ENCODE data around the gene PWP1.
"Not testable (repeated sequence)": the region's sequence is repeated elsewhere in the genome, so short reads cannot be mapped to it uniquely, and the experiment has no call there.

PWP1 gene

GRCh38 chr12:107668320-107669098 is 17.1 kb upstream of the PWP1 start:
- no peak for DNase-seq

- no peak for DNase-seq
These were observed 15.7 kb upstream of the PWP1 start for GRCh38 chr12:107669946-107670345.

DNA sequence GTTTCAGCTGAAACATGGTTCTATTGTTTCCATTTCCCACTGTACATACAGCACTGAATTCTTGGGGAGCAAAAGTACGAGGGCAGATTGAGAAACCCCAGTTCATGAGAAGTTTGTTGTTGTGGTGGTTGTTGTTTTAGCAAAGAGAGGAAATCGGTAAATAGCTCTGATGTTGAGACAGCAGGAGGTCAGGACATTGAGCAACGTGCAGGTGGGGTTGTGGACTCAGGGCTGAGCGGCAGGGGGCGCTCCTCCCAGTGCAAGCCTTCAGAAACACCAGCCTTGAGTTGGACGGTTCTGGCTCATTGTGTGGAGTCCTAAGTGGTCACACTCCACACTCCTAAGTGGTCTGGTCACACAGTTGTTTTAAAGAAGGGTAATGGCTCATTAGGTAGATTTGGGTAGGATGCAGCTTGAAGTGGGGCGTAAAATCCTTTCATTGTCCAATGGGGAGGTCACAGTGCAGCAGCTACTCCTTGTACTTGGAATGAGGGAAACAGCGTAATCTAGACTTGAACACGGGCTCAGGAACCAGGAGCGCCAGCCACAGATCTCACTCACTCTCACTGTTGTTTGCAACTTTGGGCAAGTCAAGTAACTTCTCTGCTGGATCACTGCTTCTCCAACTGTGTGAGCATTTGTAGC is 14.5 kb upstream of the PWP1 start:
- peak; percentile 21 for DNase-seq

DNA sequence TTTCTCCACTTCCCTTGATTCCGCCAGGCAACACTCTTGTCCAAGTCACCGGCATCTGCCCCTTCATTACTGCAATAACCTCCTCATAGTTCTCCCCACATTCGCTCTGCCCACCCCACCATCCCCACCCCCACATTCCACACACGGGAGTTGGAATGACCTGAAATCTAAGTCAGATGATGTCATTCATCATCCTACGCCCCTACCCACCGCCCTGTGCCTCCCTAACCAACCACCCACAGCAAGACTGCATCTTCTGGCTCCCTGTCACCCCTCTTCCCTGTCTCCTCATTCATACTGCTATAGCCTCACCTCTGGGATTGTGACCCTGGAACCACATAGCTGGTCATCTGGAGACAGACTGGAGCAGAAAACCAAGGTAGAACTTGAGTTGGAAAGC is 7.9 kb upstream of the PWP1 start:
- no peak for DNase-seq

GRCh38 chr12:107679336-107679735 is 6.3 kb upstream of the PWP1 start:
- DNase-seq, result no peak

DNA sequence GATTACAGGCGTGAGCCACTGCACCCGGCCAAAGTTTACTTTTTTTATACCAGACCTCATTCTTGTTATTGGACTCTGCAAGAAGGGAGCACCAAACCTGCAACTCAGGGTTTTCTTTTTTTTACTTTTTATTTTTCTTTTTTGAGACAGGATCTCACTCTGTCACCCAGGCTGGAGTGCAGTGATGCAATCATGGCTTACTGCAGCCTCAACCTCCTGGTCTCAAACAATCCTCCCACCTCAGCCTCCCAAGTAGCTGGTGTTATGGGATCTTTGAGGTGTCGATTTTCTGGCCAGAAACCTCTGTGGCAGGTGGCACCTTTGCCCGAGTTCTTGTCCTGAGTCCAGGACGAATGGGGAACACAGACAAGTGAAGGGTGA is 4.2 kb upstream of the PWP1 start:
- DNase-seq, result no peak

- no peak for DNase-seq
These were observed 3.5 kb upstream of the PWP1 start for GRCh38 chr12:107681836-107682820.

DNA sequence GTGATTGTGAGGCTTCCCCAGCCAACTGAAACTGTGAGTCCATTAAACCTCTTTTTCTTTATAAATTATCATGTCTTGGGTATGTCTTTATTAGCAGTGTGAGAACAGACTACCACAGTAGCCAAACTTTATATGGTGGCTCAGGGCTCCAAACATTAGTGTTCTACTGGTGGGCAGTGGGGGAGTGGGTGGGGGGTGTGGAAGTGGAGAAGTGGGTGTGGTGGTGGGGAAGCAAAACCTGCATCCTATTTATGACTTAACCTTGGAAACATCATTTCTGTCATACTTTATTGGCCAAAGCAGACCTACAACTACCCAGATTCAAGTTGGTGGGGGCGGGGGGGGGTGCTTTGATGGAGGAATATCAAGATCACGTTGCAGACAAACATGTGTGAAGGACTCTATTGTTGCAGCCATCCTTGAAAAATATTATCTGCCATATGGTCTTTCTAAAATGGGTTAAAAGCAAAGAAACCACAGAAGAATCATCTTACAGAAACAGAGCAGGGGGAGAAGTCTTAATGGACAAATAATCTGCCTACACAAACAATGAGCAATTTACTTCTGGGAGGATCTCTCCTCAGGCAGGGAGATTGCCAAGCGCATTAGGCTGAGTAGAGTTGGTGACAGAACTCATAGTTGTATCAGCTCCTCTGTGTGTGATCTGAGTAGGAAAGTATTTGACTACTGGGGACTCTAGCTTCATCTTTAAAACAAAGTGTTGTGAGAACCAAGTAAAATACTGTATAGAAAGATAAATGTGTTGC is 1.4 kb upstream of the PWP1 start:
- DNase-seq, result no peak

- DNase-seq, result peak; percentile 57
These were observed 624 bp upstream of the PWP1 start for GRCh38 chr12:107684990-107685359.

DNA sequence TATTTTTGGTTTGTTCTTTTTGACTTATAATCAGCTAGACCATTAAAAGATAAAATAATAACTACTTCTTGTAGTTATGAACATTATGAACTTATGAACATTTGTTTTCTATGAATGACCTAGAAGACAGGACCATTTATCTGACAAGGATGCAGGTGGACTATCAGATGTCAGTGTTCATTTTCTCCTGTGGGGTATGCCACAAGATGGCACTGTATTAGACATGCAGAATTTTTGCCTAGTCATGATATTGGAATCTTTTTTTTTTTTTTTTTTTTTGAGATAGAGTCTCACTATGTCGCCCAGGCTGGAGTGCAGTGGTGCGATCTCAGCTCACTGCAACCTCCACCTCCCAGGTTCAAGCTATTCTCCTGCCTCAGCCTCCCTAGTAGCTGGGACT is 10.2 kb downstream of the PWP1 start:
- not testable (repeated sequence) for DNase-seq

- no peak for DNase-seq
These were observed 16.5 kb downstream of the PWP1 start for GRCh38 chr12:107702106-107702505.

- DNase-seq, result no peak
These were observed 18.4 kb downstream of the PWP1 start for GRCh38 chr12:107704041-107704440.

- DNase-seq, result not testable (repeated sequence)
These were observed 19.9 kb downstream of the PWP1 start for GRCh38 chr12:107705522-107705921.

- DNase-seq, result no peak
These were observed 30.2 kb downstream of the PWP1 start for GRCh38 chr12:107715780-107716179.

- no peak for DNase-seq
These were observed 33.0 kb downstream of the PWP1 start for GRCh38 chr12:107718606-107719005.

GRCh38 chr12:107727327-107727726 is 41.7 kb downstream of the PWP1 start:
- not testable (repeated sequence) for DNase-seq

DNA sequence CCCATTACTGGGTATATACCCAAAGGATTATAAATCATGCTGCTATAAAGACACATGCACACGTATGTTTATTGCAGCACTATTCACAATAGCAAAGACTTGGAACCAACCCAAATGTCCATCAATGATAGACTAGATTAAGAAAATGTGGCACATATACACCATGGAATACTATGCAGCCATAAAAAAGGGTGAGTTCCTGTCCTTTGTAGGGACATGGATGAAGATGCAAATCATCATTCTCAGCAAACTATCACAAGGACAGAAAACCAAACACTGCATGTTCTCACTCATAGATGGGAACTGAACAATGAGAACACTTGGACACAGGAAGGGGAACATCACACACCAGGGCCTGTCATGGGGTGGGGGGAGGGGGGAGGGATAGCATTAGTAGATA is 42.1 kb downstream of the PWP1 start:
- not testable (repeated sequence) for DNase-seq

DNA sequence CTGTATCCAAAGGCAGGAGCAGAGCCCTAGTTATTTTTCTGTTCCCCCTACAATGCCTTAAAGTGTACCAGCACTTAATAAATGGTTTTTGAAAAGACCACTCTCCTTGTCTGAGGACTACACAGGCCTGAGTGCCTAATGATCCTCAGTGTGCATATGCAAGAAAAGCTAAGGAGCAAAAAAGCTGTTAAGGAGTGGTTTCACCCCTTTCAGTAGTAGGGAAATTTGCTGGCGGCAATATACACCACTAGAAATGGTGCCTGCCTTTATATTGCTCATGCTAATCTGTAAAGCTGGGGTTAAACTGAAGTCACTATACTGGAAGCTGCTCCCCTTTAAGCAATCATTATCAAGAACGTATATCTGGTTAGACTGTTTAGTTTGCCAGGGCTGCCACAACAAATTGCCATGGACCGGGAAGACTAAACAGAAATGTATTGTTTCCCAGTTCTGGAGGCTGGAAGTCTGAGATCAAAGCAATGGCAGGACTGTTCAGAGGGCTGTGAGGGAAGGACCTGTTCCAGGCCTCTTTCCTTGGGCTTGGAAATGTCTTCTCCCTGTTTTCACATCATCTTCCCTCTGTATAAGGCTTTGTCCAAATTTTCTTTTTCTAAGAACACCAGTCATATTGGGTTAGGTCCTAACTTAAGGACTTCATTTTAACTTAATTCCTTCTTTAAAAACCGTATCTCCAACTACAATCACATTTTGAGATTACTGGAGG is 45.2 kb downstream of the PWP1 start:
- DNase-seq, result no peak

DNA sequence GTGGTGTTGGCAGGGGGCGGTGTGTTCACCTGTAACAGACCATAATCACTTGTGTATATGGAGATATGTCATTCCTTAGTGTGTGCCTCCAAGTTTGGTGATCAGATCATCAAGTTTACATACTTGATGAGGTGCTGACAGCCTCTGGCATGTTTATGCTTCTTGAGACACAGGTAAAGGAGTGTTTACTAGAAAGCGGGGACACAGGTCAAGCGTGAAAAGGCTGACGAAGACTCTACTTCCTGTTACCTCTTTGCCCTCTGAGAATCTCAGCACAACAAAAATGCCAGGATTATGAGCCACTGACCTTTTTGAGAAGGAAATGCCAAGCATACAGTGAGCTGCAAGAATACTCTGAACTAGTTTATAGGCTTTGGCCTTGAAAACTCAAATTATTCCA is 45.8 kb downstream of the PWP1 start:
- no peak for DNase-seq

DNA sequence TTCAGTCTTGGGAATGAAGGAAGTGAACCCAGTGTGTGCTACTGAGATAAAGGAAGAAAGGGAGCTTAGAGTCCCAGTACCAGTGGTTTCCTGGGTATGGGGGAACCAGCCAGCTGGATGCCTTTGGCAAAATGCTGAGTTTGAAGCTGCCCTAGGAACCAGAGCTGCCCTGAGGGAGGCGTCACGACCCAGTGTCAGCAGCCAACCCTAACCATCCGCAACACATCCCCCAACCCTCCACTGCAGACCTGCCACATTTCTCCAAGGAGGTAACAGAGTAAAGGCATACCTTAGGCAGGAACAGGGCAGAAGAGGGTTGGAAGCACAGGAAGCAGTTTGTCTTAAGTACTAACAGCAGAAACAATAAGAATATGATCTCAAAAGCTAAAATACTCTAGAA is 46.8 kb downstream of the PWP1 start:
- DNase-seq, result no peak

DNA sequence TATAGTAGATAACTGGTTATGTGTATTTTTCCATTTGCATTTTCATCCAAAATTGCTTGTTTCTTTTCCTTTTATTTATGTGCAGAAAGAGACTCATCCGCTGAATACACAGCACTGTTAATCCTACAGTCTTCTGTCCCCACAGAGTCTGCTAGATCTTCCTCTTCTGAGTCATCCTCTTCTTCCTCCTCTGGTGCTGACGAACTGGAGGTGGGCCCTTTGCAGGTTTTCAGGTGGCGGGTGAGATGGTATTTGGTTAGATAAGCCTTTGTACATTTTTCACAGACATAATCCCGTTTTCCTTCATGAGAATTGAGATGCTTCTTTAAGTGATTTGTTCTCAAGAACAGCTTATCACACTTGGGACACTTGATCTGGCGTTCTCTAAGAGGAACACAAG is 48.5 kb downstream of the PWP1 start:
- no peak for DNase-seq

- DNase-seq, result no peak
These were observed 50.2 kb downstream of the PWP1 start for GRCh38 chr12:107735763-107736162.

Measured in DMS79 (cell line).